ENCODE measurements around the gene STC2. TPM values are rescaled to one million over a fixed set of nuclear protein-coding genes. Genes with fewer than 3 reads are reported as not detected.

STC2 gene
- total RNA-seq, 2 donors from 2014 or later: 44.5 to 59.3 TPM

DNA sequence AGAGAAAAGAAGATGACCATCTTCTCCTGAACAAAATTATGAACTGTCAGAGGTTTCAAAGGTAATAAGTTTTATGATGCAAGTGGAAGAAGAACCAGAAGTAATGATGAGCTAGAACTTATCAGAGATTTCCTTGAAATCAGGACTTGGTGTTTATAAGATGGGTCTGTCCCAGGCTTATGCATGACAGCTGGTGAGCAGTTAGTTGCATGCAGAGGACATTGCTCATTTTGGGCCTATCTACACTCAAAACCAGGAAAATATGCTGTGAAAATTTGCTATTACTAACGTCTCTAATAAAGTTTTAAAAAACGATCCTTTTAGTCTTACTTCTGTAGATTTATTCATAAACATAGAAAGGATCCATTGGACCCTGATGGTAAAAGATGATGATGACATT lies 6.6 kb upstream of the STC2 start:
- H3K27me3 Mint-ChIP-seq (ENCODE audit: low read depth): peaks cover 54% of the 10 kb centered on the region
- H3K4me1 Mint-ChIP-seq (ENCODE audit: low read depth): peaks cover 15% of the 10 kb centered on the region
- no peak overlapping the region for H3K4me3 Mint-ChIP-seq
- H3K27ac Mint-ChIP-seq: no peak overlapping the region
- peaks cover 0 to 1% of the 10 kb centered on the region in 2 donors for H3K9me3 Mint-ChIP-seq
- ATAC-seq (replicated peaks in 1 of 2): no peak
- DNase-seq: no peak
- H3K36me3 Mint-ChIP-seq (ENCODE audit: insufficient read depth in 2 of 2): peaks cover 1 to 5% of the 10 kb centered on the region in 2 donors

DNA sequence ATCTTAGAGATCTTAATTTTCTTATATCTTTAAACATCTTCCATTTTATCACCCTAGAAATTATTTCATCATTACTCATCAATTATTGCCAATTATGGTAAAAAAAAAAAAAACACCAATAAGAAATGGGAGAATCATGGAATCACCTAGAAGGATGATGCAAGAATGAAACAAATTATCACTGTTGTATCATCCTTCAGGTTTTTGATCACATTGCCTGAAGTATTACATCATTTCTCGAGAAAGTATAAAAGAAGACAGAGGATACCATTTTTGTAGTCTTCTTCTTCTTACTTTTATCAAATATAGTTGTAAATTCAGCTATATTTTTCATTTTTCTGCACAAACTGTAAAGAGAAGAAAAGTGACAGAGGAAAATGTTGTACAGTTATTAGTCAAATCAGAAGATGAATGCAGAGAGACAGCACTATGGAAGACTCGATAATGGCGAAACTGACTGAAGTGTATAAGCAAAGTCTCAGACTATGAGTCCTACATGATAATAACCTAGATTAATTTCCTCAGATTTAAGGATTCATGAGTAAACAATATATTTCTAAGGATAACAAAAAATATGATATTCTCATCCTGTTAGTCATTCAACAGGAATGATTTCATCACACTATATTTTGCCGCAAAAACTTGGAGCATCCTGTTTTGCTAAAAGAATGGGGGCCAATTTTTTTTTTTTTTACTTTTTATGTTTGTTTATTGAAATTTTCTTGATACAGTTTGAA lies 5.9 kb upstream of the STC2 start:
- Mint-ChIP-seq H3K36me3 (ENCODE audit: insufficient read depth in 2 of 2) (peaks cover 1 to 8% of the 10 kb centered on the region in 2 donors), H3K27me3 (ENCODE audit: low read depth) (peaks cover 54% of the 10 kb centered on the region), H3K4me1 (ENCODE audit: low read depth) (peaks cover 15% of the 10 kb centered on the region), H3K9me3 (peaks cover 0 to 1% of the 10 kb centered on the region in 2 donors), H3K4me3 (no peak overlapping the region), H3K27ac (no peak overlapping the region)
- DNase-seq (no peak), ATAC-seq (replicated peaks in 1 of 2) (no peak)

DNA sequence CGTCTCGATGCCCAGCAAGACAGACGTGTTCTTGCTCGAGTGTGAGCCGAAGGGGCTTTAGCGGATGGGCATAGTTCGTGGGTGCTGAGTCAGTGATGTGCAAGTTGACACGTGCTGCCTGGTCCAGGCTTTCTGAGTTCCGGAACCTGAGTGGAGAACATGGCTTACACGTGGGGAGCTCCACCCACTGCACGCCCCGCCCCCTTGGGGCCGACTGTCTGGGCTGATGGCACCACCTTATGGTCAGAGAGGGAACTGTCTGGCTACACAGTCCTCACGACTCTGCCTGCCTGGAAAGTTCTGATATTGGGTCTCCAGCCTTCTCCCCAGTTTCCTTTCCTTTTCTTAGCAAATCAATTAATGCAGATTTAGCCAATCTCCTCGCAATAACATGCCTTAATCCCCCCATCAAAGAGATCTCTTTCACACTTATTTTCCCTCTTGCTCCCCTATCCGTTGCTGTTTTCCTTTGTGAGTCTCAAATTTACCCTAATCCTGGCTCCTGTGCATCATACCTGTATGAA lies 3.8 kb upstream of the STC2 start:
- H3K27ac Mint-ChIP-seq: no peak overlapping the region
- peaks cover 15% of the 10 kb centered on the region for H3K4me1 Mint-ChIP-seq (ENCODE audit: low read depth)
- peak; percentile 63 to 71 for ATAC-seq (replicated peaks in 1 of 2)
- H3K9me3 Mint-ChIP-seq: peaks cover 0 to 1% of the 10 kb centered on the region in 2 donors
- peak overlapping the region in 1 of 2 donors; percentile 52 for H3K4me3 Mint-ChIP-seq
- DNase-seq: peak; percentile 93 to 94
- H3K27me3 Mint-ChIP-seq (ENCODE audit: low read depth): peaks cover 48% of the 10 kb centered on the region
- H3K36me3 Mint-ChIP-seq (ENCODE audit: insufficient read depth in 2 of 2): peaks cover 8 to 18% of the 10 kb centered on the region in 2 donors

DNA sequence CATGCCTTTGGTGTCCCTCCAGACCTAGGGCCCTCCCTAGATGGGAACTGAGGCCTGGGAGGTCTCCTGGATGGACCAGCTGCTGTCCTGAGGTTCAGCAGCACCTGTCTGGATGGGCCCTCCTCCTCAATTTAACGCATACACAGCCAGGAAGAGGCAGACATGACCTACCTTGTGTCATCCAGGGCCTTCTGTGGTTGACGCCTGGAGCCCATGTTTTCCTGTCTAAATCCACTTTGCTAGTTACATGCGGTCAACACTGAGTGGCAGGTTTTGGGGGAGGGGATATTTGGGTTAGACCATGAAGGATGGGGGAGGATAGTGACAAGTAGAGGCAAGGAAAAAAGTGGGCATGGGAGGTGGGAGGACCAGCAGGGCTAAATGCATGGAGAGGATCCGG lies 3.1 kb upstream of the STC2 start:
- H3K27me3 Mint-ChIP-seq (ENCODE audit: low read depth): peaks cover 44% of the 10 kb centered on the region
- peak overlapping the region in 1 of 2 donors; percentile 52 for H3K4me3 Mint-ChIP-seq

DNA sequence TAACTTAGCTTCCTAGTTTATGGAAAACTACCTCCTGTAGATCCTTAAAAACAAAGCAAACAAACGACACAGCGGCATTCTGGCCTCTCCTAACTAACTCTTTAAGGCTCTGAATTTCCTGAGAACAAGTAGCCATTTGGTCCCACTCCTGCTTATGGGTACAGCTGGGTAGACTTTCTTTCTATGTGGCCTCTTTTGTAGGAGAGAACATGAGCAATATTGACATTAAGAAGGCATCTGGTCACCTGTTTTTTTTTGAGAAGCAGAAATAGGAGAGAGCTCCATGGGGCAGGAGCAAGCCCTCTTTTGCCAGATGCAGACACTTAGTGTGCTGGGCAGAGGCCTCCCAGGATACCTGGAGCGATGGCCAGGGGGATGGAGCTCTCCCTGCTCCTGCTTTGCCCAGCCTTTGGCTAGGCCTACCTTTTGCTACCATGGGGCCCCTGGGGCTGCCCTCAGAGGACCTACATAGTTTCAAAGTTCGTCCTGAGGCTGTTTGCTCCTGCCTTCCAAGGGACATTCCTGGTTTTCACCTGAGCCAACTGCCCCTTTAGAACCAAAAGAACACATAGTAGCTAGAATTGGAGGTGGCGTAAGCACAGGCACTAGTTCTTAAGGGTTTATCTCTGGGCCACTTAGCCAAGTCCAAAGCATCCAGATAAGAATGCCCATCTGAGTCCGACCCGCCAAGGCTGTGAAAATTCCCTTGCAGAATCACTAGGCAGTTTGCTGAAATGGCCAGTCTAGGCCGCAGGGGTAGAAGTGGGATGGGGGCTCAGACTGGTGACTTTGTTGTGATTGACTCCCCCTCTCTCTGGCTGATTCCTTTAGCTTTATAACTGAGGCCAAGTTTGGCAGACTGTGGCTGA lies 2.4 kb upstream of the STC2 start:
- Mint-ChIP-seq H3K4me3 (peak overlapping the region; percentile 80 to 90), H3K9me3 (peaks cover 0 to 1% of the 10 kb centered on the region in 2 donors), H3K36me3 (ENCODE audit: insufficient read depth in 2 of 2) (peaks cover 15 to 31% of the 10 kb centered on the region in 2 donors), H3K27ac (peak overlapping the region; percentile 87), H3K27me3 (ENCODE audit: low read depth) (peaks cover 42% of the 10 kb centered on the region), H3K4me1 (ENCODE audit: low read depth) (peaks cover 25% of the 10 kb centered on the region)
- peak in 1 of 2 donors; percentile 8 for DNase-seq
- no peak for ATAC-seq (replicated peaks in 1 of 2)

More for the DNA sequence above, 3.1 kb upstream of the STC2 start:
- Mint-ChIP-seq H3K4me1 (ENCODE audit: low read depth) (peaks cover 18% of the 10 kb centered on the region), H3K27ac (no peak overlapping the region), H3K36me3 (ENCODE audit: insufficient read depth in 2 of 2) (peaks cover 11 to 24% of the 10 kb centered on the region in 2 donors), H3K9me3 (peaks cover 0 to 1% of the 10 kb centered on the region in 2 donors)
- no peak for ATAC-seq (replicated peaks in 1 of 2)
- peak in 1 of 2 donors; percentile 3 for DNase-seq

DNA sequence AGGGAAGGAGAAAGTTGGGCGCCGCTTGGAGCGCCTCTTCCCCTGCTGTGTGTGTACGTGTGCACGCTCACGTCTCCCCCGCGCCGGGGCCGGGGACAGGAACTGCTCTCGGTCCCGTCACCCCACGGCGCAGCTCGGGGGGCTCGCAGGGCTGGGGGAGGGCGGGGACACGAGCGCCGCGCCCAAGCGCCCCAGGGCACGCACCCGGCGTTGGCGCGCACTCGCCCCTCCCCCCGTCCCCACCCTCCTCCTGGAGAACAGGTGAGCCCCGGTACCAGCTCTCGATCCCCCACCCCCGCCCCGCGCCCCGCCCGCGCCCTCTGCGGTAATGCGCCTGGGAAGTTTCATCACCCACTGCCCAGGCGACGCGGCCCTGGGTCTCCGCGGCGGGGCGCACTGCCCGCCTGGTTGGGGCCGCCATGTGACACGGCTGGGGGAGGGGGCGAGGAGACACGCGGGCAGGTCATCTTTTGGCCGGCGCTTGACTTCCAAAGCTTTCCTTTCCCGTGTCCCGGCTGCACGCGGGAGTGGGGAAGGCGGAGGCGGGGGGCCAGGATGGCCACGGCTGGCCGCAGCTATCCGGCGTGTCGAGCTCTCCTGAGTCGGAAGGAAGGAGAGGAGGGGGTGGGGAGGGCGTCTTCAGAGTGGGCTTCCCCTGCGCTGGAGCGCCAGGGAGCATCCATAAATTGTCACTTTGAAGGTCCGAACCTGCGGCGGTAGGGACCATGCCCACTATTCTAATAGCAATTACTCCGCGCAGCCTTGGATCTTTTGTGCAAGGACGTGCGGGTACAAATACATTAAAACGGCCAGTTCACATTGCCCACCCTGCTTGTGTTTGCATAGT lies 1.5 kb upstream of the STC2 start:
- Mint-ChIP-seq H3K27me3 (ENCODE audit: low read depth) (peaks cover 45% of the 10 kb centered on the region), H3K36me3 (ENCODE audit: insufficient read depth in 2 of 2) (peaks cover 19 to 40% of the 10 kb centered on the region in 2 donors), H3K4me3 (peak overlapping the region; percentile 90), H3K27ac (peak overlapping the region; percentile 87), H3K4me1 (ENCODE audit: low read depth) (peaks cover 34% of the 10 kb centered on the region), H3K9me3 (peaks cover 0 to 1% of the 10 kb centered on the region in 2 donors)
- peak; percentile 60 to 63 for ATAC-seq (replicated peaks in 1 of 2)
- peak; percentile 67 to 69 for DNase-seq

DNA sequence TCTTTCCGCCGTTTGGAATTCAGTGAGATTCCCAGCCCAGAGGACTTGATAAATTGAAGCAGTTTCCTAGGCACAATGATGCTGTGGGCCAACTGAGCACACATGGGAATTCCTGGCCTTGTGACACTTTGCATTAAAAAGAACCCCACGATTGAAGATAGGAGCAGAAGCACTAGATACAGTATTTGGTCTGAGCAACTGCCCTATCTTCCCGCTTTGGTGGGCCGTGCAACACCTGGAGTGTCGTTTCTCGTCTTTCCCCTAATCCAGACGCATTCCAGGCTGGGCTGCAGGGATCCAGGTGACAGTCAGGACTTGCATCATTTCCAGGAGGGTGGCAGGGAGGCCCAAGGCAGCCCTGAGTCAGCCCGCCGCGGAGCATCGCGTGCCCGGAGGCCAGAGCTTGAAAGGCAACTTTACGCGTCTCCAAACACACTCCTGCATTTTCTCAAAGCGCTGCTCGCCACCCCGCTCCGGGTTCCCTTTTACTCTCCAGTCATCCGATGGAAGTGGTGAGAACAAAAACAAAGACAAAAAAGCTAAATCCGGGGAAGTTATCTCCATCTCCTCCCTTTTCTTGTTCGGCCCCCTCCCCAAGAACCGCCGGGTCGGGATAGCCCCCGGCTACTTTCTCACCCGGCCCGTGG lies 753 bp upstream of the STC2 start:
- DNase-seq (peak; percentile 55 to 56), ATAC-seq (replicated peaks in 1 of 2) (peak; percentile 22)
- Mint-ChIP-seq H3K4me1 (ENCODE audit: low read depth) (peaks cover 41% of the 10 kb centered on the region), H3K4me3 (peak overlapping the region; percentile 90), H3K27me3 (ENCODE audit: low read depth) (peaks cover 45% of the 10 kb centered on the region), H3K27ac (peak overlapping the region; percentile 31), H3K36me3 (ENCODE audit: insufficient read depth in 2 of 2) (peaks cover 23 to 47% of the 10 kb centered on the region in 2 donors), H3K9me3 (peaks cover 0 to 1% of the 10 kb centered on the region in 2 donors)

DNA sequence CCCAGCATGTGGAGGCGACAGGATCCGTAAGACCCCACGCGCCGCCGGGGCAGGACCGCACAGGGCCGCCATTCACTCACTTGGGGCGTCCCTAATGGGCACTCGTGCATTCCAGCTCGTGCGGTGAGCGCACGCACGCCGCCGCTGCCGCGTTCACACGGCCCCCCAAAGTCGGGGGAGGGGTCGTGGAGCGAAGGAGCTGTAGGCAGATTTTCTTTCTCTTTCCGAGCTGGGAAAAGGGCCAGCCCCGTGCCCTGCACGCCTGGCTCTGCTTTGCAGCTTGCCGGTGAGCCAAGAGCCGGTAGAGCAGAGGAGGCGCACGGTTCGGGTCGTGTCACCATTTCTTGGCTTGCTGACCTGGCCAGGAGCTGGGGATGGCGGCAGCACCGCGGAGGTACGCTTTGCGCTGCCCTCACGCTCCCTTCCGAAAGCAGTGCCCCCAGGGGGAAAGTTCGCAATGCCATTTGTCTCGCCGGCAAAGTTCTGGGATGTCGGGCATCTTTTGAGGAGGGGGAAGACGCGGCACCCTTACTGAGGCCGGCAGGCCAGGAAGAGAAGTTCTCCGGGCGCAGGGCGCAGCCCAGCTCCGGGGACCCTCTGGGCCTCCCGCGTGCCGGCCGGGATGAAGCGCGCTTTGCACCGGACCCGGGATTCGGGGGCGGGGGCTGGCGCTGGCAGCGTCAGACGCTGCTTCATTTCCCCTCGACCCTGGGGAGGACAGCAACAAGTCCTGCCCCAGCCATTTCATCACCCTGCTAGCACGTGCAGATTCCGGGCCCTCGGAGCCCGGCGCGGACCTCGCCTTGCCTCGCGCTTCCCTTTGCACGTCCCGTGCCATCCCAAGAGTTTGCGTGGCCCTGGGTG lies 898 bp downstream of the STC2 start:
- Mint-ChIP-seq H3K27ac (no peak overlapping the region), H3K27me3 (ENCODE audit: low read depth) (peaks cover 35% of the 10 kb centered on the region), H3K4me3 (peak overlapping the region; percentile 90), H3K9me3 (peaks cover 0 to 1% of the 10 kb centered on the region in 2 donors), H3K36me3 (ENCODE audit: insufficient read depth in 2 of 2) (peaks cover 26 to 60% of the 10 kb centered on the region in 2 donors), H3K4me1 (ENCODE audit: low read depth) (peaks cover 45% of the 10 kb centered on the region)
- peak; percentile 32 to 35 for DNase-seq
- ATAC-seq (replicated peaks in 1 of 2): peak in 1 of 2 donors; percentile 18

DNA sequence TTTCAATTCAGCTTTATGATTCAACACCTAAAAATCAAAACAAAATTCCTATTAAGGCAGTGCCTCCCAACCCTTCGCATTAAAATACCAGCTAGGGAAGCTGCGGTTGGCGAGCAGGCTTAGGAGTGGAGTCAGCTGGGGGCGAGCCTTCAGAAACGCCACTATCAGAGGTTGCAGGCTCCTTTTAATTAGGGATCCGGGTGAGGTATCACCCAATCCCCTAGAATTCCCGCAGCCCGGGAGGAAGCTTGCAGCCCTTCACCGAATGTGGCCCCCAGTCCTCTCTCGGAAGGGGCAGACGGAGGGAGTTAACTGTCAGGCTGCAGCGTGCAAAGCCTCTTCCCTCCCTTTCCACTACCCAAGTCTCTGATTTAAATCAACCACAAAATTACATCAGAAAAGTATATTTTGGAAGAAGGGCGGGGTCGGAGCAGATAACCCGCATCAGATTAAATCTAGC lies 1.7 kb downstream of the STC2 start:
- Mint-ChIP-seq H3K4me3 (peak overlapping the region; percentile 90), H3K36me3 (ENCODE audit: insufficient read depth in 2 of 2) (peaks cover 29 to 62% of the 10 kb centered on the region in 2 donors), H3K4me1 (ENCODE audit: low read depth) (peaks cover 39% of the 10 kb centered on the region), H3K27me3 (ENCODE audit: low read depth) (peaks cover 28% of the 10 kb centered on the region), H3K27ac (no peak overlapping the region), H3K9me3 (no peaks in the 10 kb centered on the region)
- DNase-seq: peak in 1 of 2 donors; percentile 8
- no peak for ATAC-seq (replicated peaks in 1 of 2)

DNA sequence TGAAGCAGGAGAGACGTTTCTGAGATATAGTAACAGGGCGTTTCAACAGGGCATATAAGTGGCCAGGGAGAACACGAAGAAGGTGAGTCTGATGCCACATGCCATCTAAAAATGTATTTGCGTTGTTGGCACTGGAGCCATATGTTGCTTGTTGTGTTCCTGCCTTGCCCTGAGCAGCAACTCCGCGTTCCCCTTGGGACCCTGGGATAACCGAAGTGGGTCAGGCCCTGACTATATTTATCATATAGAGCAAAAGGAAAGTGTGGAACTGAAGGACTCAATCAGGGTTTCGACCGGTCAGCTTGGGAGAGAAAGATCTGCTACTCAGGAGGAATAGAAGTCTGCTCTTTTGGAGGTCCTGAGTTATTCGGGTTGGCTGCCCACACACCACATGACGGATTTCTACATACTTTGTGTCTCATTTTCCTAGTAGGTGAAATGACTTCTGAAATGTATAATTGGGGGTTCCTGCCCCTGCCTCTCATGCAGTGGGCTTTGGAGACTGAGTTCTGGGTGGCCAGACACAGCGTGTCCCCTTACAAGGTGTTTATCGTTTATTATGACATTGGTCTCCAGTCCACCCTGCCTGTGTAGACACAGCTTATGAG lies 3.0 kb downstream of the STC2 start:
- Mint-ChIP-seq H3K4me1 (ENCODE audit: low read depth) (peaks cover 30% of the 10 kb centered on the region), H3K27me3 (ENCODE audit: low read depth) (peaks cover 26% of the 10 kb centered on the region), H3K9me3 (no peaks in the 10 kb centered on the region), H3K4me3 (peak overlapping the region; percentile 90), H3K27ac (peak overlapping the region; percentile 21), H3K36me3 (ENCODE audit: insufficient read depth in 2 of 2) (peaks cover 28 to 69% of the 10 kb centered on the region in 2 donors)
- no peak for DNase-seq
- ATAC-seq (replicated peaks in 1 of 2): no peak
